ENCODE results near the gene AGMAT.

AGMAT gene

DNA sequence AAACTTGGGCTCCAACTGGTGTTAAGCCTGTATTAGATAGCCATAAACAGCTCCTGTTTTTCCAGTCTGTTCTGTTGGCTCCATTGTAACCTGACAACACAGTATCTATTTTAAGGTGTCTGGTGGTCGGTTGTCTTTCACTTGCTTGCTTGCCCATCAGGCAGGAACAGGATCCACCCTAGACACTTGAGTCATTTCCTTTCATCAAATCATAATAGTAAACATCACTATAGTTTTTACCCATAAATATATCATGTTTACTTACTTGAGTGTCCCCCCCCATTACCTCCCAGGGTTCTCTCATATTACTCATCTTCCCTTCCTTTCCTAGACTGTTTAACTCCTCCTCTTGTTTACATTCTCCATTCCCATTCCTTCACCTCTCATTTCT is 35.3 kb upstream of the AGMAT start:
- DNase-seq (ENCODE audit: low spot score): peak; percentile 66
- no peak overlapping the region for H3K27ac ChIP-seq
- ChIA-PET CTCF (no interaction called here), POLR2A (ENCODE audit: low non-redundant PET) (no interaction called here)
- TF ChIP-seq, protein P1, sequence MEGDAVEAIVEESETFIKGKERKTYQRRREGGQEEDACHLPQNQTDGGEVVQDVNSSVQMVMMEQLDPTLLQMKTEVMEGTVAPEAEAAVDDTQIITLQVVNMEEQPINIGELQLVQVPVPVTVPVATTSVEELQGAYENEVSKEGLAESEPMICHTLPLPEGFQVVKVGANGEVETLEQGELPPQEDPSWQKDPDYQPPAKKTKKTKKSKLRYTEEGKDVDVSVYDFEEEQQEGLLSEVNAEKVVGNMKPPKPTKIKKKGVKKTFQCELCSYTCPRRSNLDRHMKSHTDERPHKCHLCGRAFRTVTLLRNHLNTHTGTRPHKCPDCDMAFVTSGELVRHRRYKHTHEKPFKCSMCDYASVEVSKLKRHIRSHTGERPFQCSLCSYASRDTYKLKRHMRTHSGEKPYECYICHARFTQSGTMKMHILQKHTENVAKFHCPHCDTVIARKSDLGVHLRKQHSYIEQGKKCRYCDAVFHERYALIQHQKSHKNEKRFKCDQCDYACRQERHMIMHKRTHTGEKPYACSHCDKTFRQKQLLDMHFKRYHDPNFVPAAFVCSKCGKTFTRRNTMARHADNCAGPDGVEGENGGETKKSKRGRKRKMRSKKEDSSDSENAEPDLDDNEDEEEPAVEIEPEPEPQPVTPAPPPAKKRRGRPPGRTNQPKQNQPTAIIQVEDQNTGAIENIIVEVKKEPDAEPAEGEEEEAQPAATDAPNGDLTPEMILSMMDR (conservative IDR thresholded peaks at IDR 0.05; ENCODE audit: low read depth): no peak

DNA sequence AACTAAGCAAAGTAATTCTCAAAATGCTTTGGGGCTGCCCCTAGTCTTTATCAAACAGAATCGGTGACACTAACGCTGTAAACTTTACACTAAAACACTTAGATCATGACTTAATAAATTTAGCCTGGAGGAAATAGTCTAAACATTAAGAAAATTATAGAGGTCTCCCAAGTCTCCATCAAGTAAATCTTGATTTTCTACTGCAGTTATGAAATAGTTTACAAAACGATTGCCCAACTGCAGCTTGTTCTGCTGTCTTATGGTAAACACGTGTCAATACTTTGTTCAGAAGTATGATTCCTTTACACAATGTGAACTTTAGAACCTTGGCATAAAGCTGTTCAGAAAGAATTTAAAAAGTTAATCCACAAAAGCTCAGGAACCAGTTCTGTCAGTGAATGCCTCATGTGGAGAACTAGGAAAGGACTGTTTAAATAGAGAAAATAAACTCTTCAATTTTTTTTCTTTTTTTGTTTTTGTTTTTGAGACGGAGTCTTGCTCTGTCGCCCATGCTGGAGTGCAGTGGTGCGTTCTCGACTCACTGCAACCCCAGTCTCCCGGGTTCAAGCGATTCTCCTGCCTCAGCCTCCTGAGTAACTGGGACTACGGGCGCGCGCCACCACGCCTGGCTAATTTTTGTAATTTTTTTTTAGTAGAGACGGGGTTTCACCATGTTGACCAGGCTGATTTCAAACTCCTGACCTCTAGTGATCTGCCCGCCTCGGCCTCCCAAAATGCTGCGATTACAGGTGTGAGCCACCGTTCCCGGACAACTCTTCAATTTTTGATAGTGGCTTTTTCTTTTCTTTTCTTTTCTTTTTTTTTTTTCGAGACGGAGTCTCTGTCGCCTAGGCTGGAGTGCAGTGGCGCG is 34.0 kb upstream of the AGMAT start:
- H3K27ac ChIP-seq: peak overlapping the region; percentile 77
- DNase-seq (ENCODE audit: low spot score): no peak
- POLR2A ChIA-PET (ENCODE audit: low non-redundant PET): interaction anchor here (0.5 to 4.2 kb wide), 5 partner anchors 11 to 118 kb away, joined by 3 to 14 read pairs (median 4); partner anchors contain the start of gene DNAJC16
- TF ChIP-seq, protein P1 (conservative IDR thresholded peaks at IDR 0.05; ENCODE audit: low read depth): no peak
- CTCF ChIA-PET: no interaction called here

DNA sequence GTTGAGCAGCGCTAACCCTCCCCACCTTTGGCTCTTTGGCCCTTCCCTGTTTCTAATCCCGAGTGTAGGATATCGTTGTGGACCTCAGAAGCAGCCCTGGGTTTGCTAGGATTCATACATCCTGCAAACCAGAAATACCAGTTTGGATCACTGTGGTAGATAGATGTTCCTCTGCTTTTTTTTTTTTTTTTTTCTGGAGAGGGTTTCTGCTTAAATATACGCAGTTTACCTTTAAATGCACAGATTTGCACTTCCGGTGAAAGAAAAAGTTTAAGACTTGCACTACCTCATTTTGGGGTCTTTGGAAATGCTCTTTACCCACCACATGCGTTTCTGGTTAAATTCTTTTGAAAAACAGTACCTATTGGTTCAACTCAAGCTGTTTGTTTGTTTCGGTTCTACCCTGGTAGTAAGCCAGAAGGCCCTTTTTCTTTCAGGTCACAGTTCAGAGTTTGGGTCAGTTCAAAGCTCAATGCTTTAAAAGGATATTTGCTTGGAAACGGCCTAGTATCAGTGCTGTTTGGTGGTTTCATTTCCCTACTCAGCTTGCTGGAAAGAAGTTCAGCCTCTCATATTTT is 33.3 kb upstream of the AGMAT start:
- POLR2A ChIA-PET (ENCODE audit: low non-redundant PET): interaction anchor here (1.1 to 4.2 kb wide), 3 partner anchors 12 to 91 kb away, joined by 3 to 14 read pairs (median 8); partner anchors contain the start of gene DNAJC16
- DNase-seq (ENCODE audit: low spot score): no peak
- CTCF ChIA-PET: no interaction called here
- H3K27ac ChIP-seq: peak overlapping the region; percentile 96
- TF ChIP-seq, protein P1 (conservative IDR thresholded peaks at IDR 0.05; ENCODE audit: low read depth): no peak

DNA sequence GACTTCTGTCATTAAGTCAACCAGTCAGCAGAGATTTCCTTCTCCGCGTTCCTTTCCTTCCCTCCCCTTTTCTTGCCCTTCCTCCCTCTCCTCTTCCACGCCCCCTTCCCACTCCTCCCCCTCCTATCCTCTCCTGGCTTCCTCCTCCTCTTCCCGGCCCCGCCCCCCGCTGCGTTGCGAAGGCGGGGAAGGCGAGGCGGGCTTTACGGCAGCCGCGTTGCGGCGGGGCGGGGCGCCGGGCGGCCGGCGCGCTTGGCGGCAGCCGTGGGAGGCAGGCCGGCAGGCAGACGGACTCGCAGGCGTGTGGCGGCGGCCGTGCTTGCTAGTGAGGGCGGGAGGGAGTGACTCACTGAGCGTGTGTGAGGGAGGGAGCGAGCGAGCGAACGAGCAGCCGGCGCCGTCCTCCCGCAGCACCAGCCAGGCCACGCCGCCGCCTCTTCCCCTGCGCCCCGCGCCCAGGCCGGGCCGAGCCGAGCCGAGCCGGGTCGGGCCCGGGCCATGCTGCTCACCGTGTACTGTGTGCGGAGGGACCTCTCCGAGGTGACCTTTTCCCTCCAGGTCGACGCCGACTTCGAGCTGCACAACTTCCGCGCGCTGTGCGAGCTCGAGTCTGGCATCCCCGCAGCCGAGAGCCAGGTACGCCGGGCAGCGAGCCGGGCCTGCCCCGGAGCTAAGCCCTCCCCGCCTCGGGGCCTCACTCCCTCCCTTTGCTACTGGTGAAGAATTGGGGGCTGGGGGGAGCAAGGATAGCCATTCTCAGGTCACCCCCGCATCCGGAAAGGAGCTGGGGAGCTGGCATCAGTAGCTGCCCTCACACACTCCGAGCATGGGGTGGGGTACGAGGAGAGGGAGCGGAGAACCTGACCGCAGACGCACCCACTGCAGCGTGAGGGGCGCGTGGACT is 32.6 kb upstream of the AGMAT start, which contains the start of gene DDI2:
TSS of gene DDI2 (plus strand) at position 286 of the 904 bp plus-strand sequence. CDS start at position 499, 213 bp downstream.
- TF ChIP-seq, protein P1 (conservative IDR thresholded peaks at IDR 0.05; ENCODE audit: low read depth): no peak
- POLR2A ChIA-PET (ENCODE audit: low non-redundant PET): interaction anchor here (1.2 to 4.2 kb wide), 2 partner anchors 13 to 14 kb away, joined by 8 to 14 read pairs; no protein-coding TSS in a partner anchor
- CTCF ChIA-PET: no interaction called here
- peak within 1 kb of the TSS; percentile 96 for H3K27ac ChIP-seq
- DNase-seq (ENCODE audit: low spot score): peak; percentile 96

DNA sequence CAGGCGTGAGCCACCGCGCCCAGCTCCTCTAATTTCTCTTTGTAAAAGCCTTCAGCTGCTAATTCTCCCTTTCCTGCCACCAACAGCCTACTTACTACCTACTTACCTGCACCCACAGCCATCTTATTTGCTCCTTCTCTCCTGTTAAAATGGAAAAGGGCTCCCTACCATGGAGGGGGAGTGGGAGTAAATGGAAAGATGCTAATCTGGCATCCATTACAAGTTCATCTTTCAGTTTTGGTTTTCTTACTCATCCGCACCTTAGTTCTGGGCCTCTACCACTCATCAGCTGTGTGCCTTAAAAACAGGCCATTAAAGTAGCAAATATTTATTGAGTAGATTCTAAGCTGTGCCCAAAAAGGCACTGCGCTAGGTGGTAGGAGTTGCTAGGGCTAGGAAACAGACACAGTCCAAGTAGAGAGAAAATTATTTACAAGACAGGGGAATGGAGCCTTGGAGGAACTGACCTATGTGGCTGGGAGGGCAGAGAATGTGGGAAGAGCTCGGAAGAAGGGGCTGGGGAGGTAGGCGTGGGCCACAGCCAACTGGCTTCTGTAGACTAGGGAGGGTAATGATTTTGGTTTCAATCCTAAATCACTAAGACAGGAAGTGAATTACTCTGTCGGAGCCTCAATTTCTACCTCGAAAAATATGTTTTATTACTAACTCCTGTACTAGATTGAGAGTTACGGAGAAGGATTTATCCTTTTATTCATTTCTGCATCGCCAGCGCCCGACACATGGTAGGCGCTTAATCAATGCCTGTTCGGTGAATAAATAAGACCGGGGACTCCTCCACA is 31.7 kb upstream of the AGMAT start:
- CTCF ChIA-PET: no interaction called here
- TF ChIP-seq, protein P1 (conservative IDR thresholded peaks at IDR 0.05; ENCODE audit: low read depth): no peak
- POLR2A ChIA-PET (ENCODE audit: low non-redundant PET): interaction anchor here (0.7 to 4.2 kb wide), 2 partner anchors 13 to 20 kb away, joined by 5 to 14 read pairs; no protein-coding TSS in a partner anchor
- H3K27ac ChIP-seq: peak overlapping the region; percentile 96
- no peak for DNase-seq (ENCODE audit: low spot score)
